ENCODE results near the gene LIFR. TPM values are rescaled to one million over a fixed set of nuclear protein-coding genes. Genes with fewer than 3 reads are reported as not detected.

Gene LIFR
- total and polyA plus RNA-seq, 2 of the 4 experiments (the other 2 are of a cell fraction) = 1.9 to 10.4 TPM

Small RNA genes lying within 50 kb of the gene (microRNA-seq; reads per million reads assigned to microRNA genes)
- not detected for gene AC091839.1 (ENCODE audit: insufficient read depth, insufficient read length)
- 0 reads per million in 2 experiments for gene MIR3650 (ENCODE audit: insufficient read depth in 1 of 2, insufficient read length in 1 of 2, unreplicated experiment in 1 of 2)

Small RNA genes lying within 50 kb of the gene (small RNA-seq; reads per million reads assigned to genes)
- gene AC091839.1 (0 to 0.08 (median 0) reads per million in 5 experiments), gene MIR3650 (0 reads per million in 5 experiments)
